Right atrium auricular region (tissue), 2 donors: ENCODE data around the gene ARHGEF1. TPM values are rescaled to one million over a fixed set of nuclear protein-coding genes. Genes with fewer than 3 reads are reported as not detected.
"Not testable (repeated sequence)": the region's sequence is repeated elsewhere in the genome, so short reads cannot be mapped to it uniquely, and the experiment has no call there.

Source experiments
- DNase-seq: peaks from one replicate; pipeline ENCODE4 v3.0.0-alpha.2; 2019; ENCODE audit warnings: low spot score
- H3K27ac ChIP-seq, 2 donors: fragments of 200-600 bp; sonication (generic); 1 replicate in 1 of 2; 2 replicates in 1 of 2; pipeline ENCODE4 v1.5.1; 2016 to 2019
- H3K27me3 ChIP-seq, 2 donors: fragments of 200-600 bp; sonication (generic); one replicate each; pipeline versions ENCODE4 v1.5.1 to v1.6.0; 2017 to 2019
- H3K36me3 ChIP-seq: fragments of 200-600 bp; sonication (generic); one replicate; pipeline ENCODE4 v1.5.1; 2016
- H3K4me1 ChIP-seq, 2 donors: fragments of 200-600 bp; sonication (generic); one replicate each; pipeline versions ENCODE4 v1.5.1 to v1.6.0; 2017 to 2019
- H3K4me3 ChIP-seq, 2 donors: fragments of 200-600 bp; sonication (generic); 1 replicate in 1 of 2; 2 replicates in 1 of 2; pipeline ENCODE4 v1.5.1; 2017 to 2019; ENCODE audit warnings: mild to moderate bottlenecking in 1 of 2, moderate library complexity in 1 of 2
- H3K9me3 ChIP-seq, 2 donors: fragments of 200-600 bp; sonication (generic); one replicate each; pipeline ENCODE4 v1.5.1; 2019
- CTCF ChIP-seq, 2 donors: fragments of 200-600 bp; sonication (generic); IDR thresholded peaks; one replicate each; pipeline ENCODE4 v1.5.1; 2019; ENCODE audit warnings: antibody characterized with exemption in 2 of 2
- total RNA-seq, 2 donors: library from RNA; depleted of rRNA; stranded (reverse); fragments of >200 nt; gene quantifications; one replicate each; pipeline ENCODE4 v1.1.0, GENCODE V29; 2016

ARHGEF1 gene
- total RNA-seq, 2 donors from 2014 or later: 27.3 to 45.8 TPM

GRCh38 chr19:41870401-41870873 lies 12.5 kb upstream of the ARHGEF1 start:
- peaks cover 68% of the 10 kb centered on the region for H3K36me3 ChIP-seq
- TF ChIP-seq CTCF (IDR thresholded peaks at IDR 0.05): no peak
- DNase-seq: no peak
- H3K9me3 ChIP-seq: no peaks in the 10 kb centered on the region
- no peaks in the 10 kb centered on the region for H3K27me3 ChIP-seq
- H3K27ac ChIP-seq: no peak overlapping the region
- no peak overlapping the region for H3K4me3 ChIP-seq
- peaks cover 0 to 6% of the 10 kb centered on the region in 2 donors for H3K4me1 ChIP-seq

- Histone ChIP-seq H3K9me3 (no peaks in the 10 kb centered on the region), H3K4me1 (peaks cover 0 to 6% of the 10 kb centered on the region in 2 donors), H3K4me3 (no peak overlapping the region), H3K27me3 (no peaks in the 10 kb centered on the region), H3K36me3 (peaks cover 57% of the 10 kb centered on the region), H3K27ac (no peak overlapping the region)
- DNase-seq: no peak
- no peak for TF ChIP-seq CTCF (IDR thresholded peaks at IDR 0.05)
Observed at GRCh38 chr19:41871573-41872383, 11.2 kb upstream of the ARHGEF1 start.

GRCh38 chr19:41872384-41872774 lies 10.6 kb upstream of the ARHGEF1 start:
- H3K27ac ChIP-seq: no peak overlapping the region
- no peak for TF ChIP-seq CTCF (IDR thresholded peaks at IDR 0.05)

GRCh38 chr19:41872775-41873647 lies 10.0 kb upstream of the ARHGEF1 start:
- Histone ChIP-seq H3K36me3 (peaks cover 46% of the 10 kb centered on the region), H3K27ac (no peak overlapping the region)
- DNase-seq: no peak

More at GRCh38 chr19:41872384-41872774, 10.6 kb upstream of the ARHGEF1 start:
- H3K36me3 ChIP-seq: peaks cover 51% of the 10 kb centered on the region
- H3K9me3 ChIP-seq: no peaks in the 10 kb centered on the region
- H3K4me3 ChIP-seq: no peak overlapping the region
- no peaks in the 10 kb centered on the region for H3K27me3 ChIP-seq
- peaks cover 0 to 6% of the 10 kb centered on the region in 2 donors for H3K4me1 ChIP-seq
- no peak for DNase-seq

GRCh38 chr19:41875973-41876372 lies 7.0 kb upstream of the ARHGEF1 start:
- H3K9me3 ChIP-seq, DNase-seq, H3K4me1 ChIP-seq, H3K27me3 ChIP-seq, H3K4me3 ChIP-seq, H3K27ac ChIP-seq: not testable (repeated sequence)
- H3K36me3 ChIP-seq: peaks cover 16% of the 10 kb centered on the region

More at GRCh38 chr19:41872775-41873647, 10.0 kb upstream of the ARHGEF1 start:
- Histone ChIP-seq H3K9me3 (no peaks in the 10 kb centered on the region), H3K27me3 (no peaks in the 10 kb centered on the region), H3K4me1 (peaks cover 0 to 6% of the 10 kb centered on the region in 2 donors), H3K4me3 (no peak overlapping the region)
- TF ChIP-seq CTCF (IDR thresholded peaks at IDR 0.05): peak; percentile 30 to 67
